NCI-H1105 treated with DMSO at 0.1 percent for 48 hours (cell line): ENCODE results near the gene IDNK.

Experiments
- DNase-seq: peaks from one replicate; lab custom pipeline; 2025; lab: John Stamatoyannopoulos, UW

IDNK gene

GRCh38 chr9:83691492-83691891 lies 68.5 kb downstream of the IDNK start:
- DNase-seq: no peak
